Suprapubic skin (tissue), 4 donors: ENCODE results near the gene HOXC5. TPM values are rescaled to one million over a fixed set of nuclear protein-coding genes. Genes with fewer than 3 reads are reported as not detected.
A peak's percentile ranks its signal among the peaks of the same experiment; 100 is the strongest.

ENCODE experiments used
- DNase-seq, 2 donors: peaks; one replicate each; pipeline ENCODE4 v3.0.0-alpha.2; 2019; ENCODE audit warnings: low spot score in 2 of 2
- H3K27ac ChIP-seq: fragments of 200-600 bp; sonication (generic); one replicate; pipeline ENCODE4 v1.5.1; 2019
- H3K27me3 ChIP-seq: fragments of 200-600 bp; sonication (generic); one replicate; pipeline ENCODE4 v1.5.1; 2019
- H3K36me3 ChIP-seq: fragments of 200-600 bp; sonication (generic); one replicate; pipeline ENCODE4 v1.5.1; 2019
- H3K4me1 ChIP-seq: fragments of 200-600 bp; sonication (generic); one replicate; pipeline ENCODE4 v1.5.1; 2019
- H3K4me3 ChIP-seq: fragments of 200-600 bp; sonication (generic); one replicate; pipeline ENCODE4 v1.5.1; 2019; ENCODE audit warnings: mild to moderate bottlenecking
- H3K9me3 ChIP-seq: fragments of 200-600 bp; sonication (generic); one replicate; pipeline ENCODE4 v1.5.1; 2019
- EP300 ChIP-seq: sonication (generic); formaldehyde crosslinking; IDR thresholded peaks from one replicate; pipeline ENCODE4 v1.6.1; 2017; ENCODE audit warnings: antibody characterized with exemption
- POLR2A ChIP-seq, 2 donors: fragments of 450-650 bp; IDR thresholded peaks; one replicate each; pipeline ENCODE4 v1.6.1; 2017; ENCODE audit warnings: antibody characterized with exemption in 2 of 2, mild to moderate bottlenecking in 2 of 2, moderate library complexity in 2 of 2
- POLR2AphosphoS5 ChIP-seq, 3 donors: sonication (generic); formaldehyde crosslinking; IDR thresholded peaks; one replicate each; pipeline ENCODE4 v1.6.1; 2017; ENCODE audit warnings: antibody characterized with exemption in 3 of 3
- whole genome bisulfite sequencing: methylation state at CpG from one replicate; pipeline ENCODE4 v1.1.5; 2018; 5-methylcytosine and 5-hydroxymethylcytosine counted together
- total RNA-seq, 4 donors: library from RNA; depleted of rRNA; stranded (reverse); fragments of >200 nt; gene quantifications; one replicate each; pipeline ENCODE4 v1.1.0, GENCODE V29; 2016
- TF ChIP-seq, protein P1 (sequence below), 2 donors: fragments of 200-600 bp in 1 of 2; fragments of 450-650 bp in 1 of 2; sonication (generic) in 1 of 2; IDR thresholded peaks; one replicate each; pipeline ENCODE4 v1.5.1; 2016 to 2019; ENCODE audit warnings: antibody characterized with exemption in 2 of 2, mild to moderate bottlenecking in 1 of 2, moderate library complexity in 1 of 2

HOXC5 gene
- total RNA-seq, 4 donors from 2014 or later = 0.26 to 3.5 (median 0.49) TPM; not detected in 1

DNA sequence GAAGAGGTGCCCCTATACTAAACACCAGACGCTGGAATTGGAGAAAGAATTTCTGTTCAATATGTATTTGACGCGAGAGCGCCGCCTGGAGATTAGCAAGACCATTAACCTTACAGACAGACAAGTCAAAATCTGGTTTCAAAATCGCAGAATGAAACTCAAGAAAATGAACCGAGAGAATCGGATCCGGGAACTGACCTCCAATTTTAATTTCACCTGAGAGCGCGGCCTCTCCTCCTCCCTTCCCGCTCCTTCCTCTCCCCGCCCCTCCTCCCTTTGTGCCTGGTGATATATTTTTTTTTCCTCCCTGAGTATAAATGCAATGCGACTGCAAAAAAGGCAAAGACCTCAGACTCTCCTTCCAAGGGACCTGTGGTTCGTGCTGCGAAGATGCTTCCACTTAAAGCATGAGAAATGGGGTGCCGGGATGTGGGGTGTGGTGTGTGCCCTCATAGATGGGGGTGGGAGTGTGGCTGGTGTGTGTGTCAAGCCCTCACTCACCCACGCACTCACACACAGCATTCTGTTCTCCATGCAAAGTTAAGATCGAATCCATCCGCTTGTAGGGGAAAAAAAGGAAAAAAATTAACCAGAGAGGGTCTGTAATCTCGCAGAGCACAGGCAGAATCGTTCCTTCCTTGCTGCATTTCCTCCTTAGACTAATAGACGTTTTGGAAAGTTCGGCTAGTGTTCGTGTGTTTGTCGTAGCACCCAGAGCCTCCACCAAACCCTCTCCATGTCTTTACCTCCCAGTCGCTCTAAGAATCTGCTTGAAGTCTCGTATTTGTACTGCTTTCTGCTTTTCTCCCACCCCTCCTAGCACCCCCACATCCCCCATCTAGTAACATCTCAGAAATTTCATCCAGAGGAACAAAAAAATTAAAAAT lies 43.4 kb upstream of the HOXC5 start:
- no peak for TF ChIP-seq EP300
- TF ChIP-seq, protein P1, sequence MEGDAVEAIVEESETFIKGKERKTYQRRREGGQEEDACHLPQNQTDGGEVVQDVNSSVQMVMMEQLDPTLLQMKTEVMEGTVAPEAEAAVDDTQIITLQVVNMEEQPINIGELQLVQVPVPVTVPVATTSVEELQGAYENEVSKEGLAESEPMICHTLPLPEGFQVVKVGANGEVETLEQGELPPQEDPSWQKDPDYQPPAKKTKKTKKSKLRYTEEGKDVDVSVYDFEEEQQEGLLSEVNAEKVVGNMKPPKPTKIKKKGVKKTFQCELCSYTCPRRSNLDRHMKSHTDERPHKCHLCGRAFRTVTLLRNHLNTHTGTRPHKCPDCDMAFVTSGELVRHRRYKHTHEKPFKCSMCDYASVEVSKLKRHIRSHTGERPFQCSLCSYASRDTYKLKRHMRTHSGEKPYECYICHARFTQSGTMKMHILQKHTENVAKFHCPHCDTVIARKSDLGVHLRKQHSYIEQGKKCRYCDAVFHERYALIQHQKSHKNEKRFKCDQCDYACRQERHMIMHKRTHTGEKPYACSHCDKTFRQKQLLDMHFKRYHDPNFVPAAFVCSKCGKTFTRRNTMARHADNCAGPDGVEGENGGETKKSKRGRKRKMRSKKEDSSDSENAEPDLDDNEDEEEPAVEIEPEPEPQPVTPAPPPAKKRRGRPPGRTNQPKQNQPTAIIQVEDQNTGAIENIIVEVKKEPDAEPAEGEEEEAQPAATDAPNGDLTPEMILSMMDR (IDR thresholded peaks at IDR 0.05) = peak in 1 of 2 donors; percentile 27
- Histone ChIP-seq H3K27me3 (peaks cover 43% of the 10 kb centered on the region), H3K4me1 (peaks cover 93% of the 10 kb centered on the region), H3K4me3 (peak overlapping the region; percentile 37), H3K27ac (peak overlapping the region; percentile 98), H3K9me3 (no peaks in the 10 kb centered on the region), H3K36me3 (no peaks in the 10 kb centered on the region)
- 10% methylated on average over 28 of the region's 28 CpGs for WGBS
- no peak for DNase-seq

DNA sequence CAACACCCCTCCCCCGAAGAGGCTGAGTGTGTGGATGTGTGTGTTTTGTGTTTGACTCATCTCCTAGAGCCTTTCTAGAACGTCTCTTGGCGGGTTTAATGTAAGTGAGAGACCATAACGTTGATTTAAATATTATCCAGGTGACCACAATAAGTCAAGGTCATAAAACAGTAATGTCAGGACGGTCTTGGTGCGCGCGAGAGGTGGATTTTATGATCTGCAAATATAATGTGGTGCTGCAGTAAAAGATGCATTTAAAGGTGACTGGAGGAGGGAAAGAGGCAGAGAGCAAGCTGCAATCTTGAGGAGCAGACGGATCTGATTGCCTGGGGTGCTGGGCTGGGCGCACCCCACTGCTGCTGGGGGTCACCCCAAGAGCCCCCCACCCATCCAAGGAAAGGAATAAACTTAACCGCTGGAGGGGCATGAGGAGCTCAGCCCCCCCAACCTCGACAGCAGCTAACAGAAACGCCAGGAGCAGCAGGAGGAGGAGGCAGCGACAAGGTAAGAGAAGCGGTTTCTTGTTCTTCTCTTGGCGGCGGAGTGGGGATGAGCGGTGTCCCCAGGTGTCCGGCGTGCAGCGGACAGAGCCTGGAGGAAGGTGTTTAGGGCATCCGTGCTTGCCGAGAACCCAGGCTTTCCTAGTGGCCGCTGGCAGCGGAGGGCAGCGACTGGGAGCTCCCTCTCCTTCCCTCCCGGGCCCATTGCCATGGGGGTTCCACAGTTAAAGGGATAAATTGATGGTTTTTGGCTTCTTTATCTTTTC lies 42.4 kb upstream of the HOXC5 start:
- Histone ChIP-seq H3K27me3 (peaks cover 33% of the 10 kb centered on the region), H3K9me3 (no peaks in the 10 kb centered on the region)

GRCh38 chr12:53991077-53991460 lies 41.8 kb upstream of the HOXC5 start:
- H3K9me3 ChIP-seq = no peaks in the 10 kb centered on the region
- WGBS = 21% methylated on average over 8 of the region's 8 CpGs
- TF ChIP-seq POLR2AphosphoS5 (IDR thresholded peaks at IDR 0.05) (peak in 1 of 3 donors; percentile 31), EP300 (no peak), POLR2A (IDR thresholded peaks at IDR 0.05) (peak in 1 of 2 donors; percentile 38)
- TF ChIP-seq, protein P1 (IDR thresholded peaks at IDR 0.05) = no peak
- H3K4me3 ChIP-seq = peak overlapping the region; percentile 37
- H3K4me1 ChIP-seq = peaks cover 92% of the 10 kb centered on the region
- peak in 1 of 2 donors; percentile 78 for DNase-seq
- peaks cover 27% of the 10 kb centered on the region for H3K27me3 ChIP-seq
- H3K36me3 ChIP-seq = no peaks in the 10 kb centered on the region
- peak overlapping the region; percentile 98 for H3K27ac ChIP-seq

More for the DNA sequence above, 42.4 kb upstream of the HOXC5 start:
- H3K4me1 ChIP-seq = peaks cover 94% of the 10 kb centered on the region
- H3K4me3 ChIP-seq = peak overlapping the region; percentile 37
- H3K27ac ChIP-seq = peak overlapping the region; percentile 98
- no peaks in the 10 kb centered on the region for H3K36me3 ChIP-seq
- TF ChIP-seq POLR2A (IDR thresholded peaks at IDR 0.05) (no peak), EP300 (no peak), POLR2AphosphoS5 (IDR thresholded peaks at IDR 0.05) (no peak)
- TF ChIP-seq, protein P1 (IDR thresholded peaks at IDR 0.05) = no peak
- 38% methylated on average over 23 of the region's 27 CpGs for WGBS
- DNase-seq = no peak

- Histone ChIP-seq H3K27me3 (peaks cover 22% of the 10 kb centered on the region), H3K36me3 (no peaks in the 10 kb centered on the region)
- 49% methylated on average over 7 of the region's 7 CpGs for WGBS
These were observed 40.4 kb upstream of the HOXC5 start for GRCh38 chr12:53992377-53992889.

More at GRCh38 chr12:53992377-53992889, 40.4 kb upstream of the HOXC5 start:
- Histone ChIP-seq H3K4me3 (no peak overlapping the region), H3K4me1 (peaks cover 92% of the 10 kb centered on the region), H3K9me3 (no peaks in the 10 kb centered on the region), H3K27ac (peak overlapping the region; percentile 98)
- DNase-seq = no peak
- TF ChIP-seq EP300 = no peak
- TF ChIP-seq POLR2AphosphoS5 (IDR thresholded peaks at IDR 0.05) = no peak
- TF ChIP-seq POLR2A (IDR thresholded peaks at IDR 0.05) = no peak
- TF ChIP-seq, protein P1 (IDR thresholded peaks at IDR 0.05) = no peak
